Ishikawa (cell line): ENCODE results near the gene CACNA2D3.

ENCODE experiments used
- CREB1 ChIP-seq: IDR thresholded peaks from 2 replicates; pipeline ENCODE4 v1.6.1; 2012; ENCODE audit warnings: low read depth
- EP300 ChIP-seq: IDR thresholded peaks from 2 replicates; pipeline ENCODE4 v1.6.1; 2012; ENCODE audit warnings: borderline replicate concordance
- YY1 ChIP-seq: IDR thresholded peaks from 2 replicates; pipeline ENCODE4 v1.6.1; 2012; ENCODE audit warnings: low read depth

DNA sequence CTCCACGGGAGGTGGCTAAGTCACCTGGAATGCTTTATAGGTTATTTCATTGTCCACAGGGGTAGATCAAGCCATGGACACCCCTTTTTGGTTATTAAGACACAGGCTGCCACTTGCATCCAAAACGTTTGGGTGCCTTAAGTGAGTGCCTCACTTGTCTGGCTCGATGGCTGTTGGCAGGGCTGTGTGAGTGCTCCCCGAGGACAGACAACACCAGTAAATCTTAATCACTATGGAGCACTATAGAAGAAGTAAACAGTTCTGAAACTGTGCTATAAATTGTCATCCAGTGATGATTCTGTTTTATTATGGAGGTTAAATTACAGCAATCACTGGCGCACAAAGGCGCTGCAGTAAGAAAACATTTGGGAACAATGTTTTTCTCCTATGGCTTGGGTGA, 215.5 kb downstream of the CACNA2D3 start:
- no peak for TF ChIP-seq YY1
- no peak for TF ChIP-seq CREB1
- TF ChIP-seq EP300 = no peak
